ENCODE data around the gene SYCP3. TPM values are rescaled to one million over a fixed set of nuclear protein-coding genes. Genes with fewer than 3 reads are reported as not detected.

SYCP3 gene
- polyA plus RNA-seq (2014; cell fraction: cytosol; rRNA removed), result 0.20 TPM in 1 of 2 replicates, not detected in the other
- 0.59 and 0.65 TPM in 2 replicates for polyA plus RNA-seq (2014; cell fraction: nucleus; rRNA removed)

DNA sequence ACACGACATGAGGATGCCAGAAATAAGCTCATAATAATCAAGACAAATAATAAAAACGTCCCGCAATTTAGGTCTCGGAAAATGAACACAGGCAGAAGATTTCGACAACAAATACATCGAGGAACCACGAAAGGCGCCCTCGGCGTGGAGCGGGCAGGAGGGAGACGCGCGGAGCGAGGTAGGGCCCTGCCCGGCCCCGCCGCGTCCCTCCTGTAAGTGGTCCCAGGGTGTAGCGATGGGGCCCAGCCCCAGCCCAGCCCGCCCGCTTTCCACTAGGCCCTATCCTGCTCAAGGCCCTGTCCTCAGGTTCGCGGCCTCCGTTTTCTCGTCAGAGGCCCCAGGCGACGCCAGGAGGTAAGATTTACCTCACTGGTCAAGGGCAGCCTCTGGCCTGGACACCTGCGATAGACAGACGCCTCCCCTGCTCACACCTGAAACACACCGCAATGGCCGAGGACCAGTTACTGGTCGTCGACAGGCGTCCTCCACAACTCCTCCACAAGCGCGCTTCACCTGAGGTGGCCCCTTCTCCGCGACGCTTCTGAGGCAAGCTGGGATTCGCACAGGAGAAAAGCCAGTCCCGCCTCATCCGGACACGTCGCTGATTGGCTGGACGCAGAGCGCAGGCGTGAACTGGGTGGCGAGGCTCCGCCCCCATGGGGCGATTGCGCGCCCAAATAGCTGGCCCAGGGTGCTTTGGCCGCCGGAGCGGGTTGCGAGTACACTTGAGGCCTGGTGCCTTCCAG lies at the start of gene SYCP3:
Gene SYCP3 (minus strand): TSS at position 543 of the 746 bp plus-strand sequence. CDS start 1,527 bp downstream, outside the sequence.
- DNase-seq (ENCODE audit: low spot score), result no peak

DNA sequence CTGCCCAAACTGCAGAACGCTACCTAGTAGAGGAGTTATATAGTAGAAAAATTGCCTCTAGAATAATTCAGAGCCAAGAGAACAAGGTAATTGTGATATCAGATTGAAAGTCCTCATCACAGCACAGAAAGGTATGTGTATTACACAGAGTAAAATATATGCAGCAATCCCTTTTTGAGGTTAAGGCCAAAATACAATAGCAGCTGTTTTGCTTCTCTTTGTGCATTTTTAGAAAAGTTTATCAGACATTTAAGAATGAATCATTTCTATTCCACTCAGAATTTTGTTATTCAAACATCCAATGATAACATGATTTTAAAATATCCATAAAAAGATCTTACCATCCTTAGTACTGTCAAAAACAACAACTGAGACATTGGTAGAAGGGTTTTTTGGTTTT lies 46.4 kb upstream of the SYCP3 start:
- no peak for DNase-seq (ENCODE audit: low spot score)

DNA sequence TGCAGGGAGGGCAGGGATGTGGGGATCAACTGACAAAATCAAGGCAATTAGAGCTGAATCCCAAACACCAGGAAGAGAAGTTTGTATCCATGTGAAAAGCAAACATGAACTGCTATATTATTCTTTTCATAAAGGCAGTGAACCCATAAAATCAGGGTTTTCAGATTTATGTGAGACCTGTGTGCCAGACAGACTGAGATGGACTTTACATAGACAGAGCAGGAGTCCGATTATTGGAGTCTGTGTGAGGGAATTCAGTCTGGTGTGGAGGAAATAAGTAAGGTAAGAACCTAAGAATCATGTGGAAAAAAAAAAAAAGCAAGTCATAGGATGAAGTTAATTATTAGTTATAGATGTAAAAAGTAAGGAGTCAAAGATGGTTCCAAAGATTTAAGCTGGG lies 45.1 kb upstream of the SYCP3 start:
- DNase-seq (ENCODE audit: low spot score), result no peak

DNA sequence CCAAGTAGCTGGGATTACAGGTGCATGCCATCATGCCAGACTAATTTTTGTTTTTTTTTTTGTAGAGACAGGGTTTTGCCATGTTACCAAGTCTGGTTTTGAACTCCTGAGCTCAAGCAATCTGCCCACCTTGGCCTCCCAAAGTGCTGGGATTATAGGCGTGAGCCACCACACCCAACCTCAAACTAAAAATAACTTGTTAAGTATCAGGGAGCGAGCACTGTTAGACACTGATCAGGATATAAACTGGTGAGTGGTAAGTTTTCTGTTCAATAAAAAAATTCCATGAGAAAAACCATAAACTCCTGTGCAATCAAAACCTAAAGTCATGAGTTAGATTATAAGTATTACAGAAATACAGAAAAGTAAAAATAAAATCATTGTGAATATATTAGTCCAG lies 44.6 kb upstream of the SYCP3 start:
- DNase-seq (ENCODE audit: low spot score), result no peak

DNA sequence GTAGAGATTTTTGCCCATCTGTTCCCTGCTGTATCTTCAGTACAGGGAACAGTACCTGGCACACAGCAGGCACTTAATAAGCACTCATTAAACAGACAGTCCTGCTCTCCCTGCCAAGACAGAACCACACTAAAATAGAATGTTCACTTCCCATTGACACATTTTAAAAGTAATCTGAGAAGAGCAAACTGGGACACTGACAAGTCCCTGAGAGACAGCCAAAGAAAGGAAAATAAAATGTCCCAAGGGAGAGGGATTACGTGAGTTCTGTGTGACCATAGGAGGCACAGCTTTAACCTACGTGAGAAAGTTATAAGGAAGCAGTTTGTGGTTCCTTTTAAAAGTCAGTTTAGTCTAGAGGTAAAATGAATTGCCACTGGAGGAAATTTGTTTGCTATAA lies 43.9 kb upstream of the SYCP3 start:
- DNase-seq (ENCODE audit: low spot score), result no peak

DNA sequence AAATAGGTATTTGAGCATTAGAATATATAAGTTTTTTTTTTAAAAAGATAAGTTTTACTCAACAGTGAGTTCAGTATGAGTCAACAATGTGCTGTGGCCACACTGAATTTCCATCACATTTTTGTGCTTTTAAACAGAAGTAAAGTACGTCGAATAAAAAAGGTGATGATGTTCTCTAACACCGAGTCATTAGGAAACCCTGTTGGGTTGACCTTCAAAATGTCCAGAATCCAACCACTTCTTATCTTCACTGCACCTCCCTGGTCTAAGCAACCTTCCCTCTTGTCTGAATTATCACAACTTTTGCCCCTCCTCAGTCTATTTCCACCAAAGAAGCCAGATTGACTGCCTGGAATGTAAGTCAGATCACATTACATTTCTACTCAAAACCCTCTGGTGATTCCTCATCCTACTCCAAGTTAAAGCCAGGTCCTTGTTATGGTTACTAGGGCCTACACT lies 43.0 kb upstream of the SYCP3 start:
- DNase-seq (ENCODE audit: low spot score), result no peak

DNA sequence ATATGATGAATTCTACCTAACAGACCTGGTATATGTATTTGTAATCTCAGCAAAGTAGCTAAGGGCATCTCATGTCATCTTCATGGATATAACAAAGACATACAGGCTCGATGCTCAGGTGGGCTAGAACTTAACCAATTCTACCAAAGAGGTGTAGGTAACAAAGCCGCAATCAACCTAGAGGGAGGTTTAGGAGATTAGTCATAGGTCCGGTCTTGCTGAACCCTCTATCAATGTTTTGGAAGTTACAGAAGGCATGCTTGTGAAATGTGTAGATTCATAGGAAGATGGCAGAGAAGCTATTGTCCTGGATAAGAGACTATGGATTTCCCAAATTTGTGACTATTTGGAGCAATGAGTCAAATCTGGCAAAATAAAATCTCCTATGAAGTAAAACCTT lies 42.6 kb upstream of the SYCP3 start:
- no peak for DNase-seq (ENCODE audit: low spot score)

DNA sequence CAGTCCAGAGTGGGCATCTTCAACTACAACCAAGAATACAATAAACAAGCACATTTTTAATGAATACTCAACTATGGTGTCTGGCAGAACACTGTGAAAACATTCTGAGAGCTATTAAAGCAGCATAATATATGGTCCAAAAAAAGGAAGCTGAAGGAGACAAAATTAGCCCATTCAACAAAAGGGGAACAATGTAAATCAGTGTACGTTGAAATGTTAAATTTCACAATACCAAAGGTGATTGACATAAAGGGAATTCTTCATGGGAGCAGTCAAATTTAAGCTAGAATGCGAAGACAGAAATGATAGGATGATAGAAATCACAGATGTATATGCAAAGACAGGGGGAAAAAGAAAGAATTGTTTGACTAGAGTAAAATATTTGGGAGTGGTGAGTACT lies 41.3 kb upstream of the SYCP3 start:
- no peak for DNase-seq (ENCODE audit: low spot score)

DNA sequence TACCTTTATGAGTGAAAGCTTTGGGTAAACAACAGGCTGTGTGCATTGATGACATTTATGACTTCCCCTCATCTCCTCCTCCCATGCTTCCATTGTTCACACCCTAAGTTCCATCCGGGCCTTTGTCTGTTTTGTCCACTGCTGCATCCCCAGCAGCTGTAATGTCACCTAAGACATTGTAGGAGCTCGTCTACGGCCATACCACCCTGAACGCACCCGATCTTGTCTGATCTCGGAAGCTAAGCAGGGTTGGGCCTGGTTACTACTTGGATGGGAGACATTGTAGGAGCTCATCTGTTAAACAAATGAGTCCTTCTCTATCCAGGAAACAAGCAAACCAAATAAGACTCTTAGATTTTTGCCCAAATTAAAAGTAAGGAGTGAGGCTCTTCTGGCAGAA lies 40.4 kb upstream of the SYCP3 start:
- DNase-seq (ENCODE audit: low spot score), result no peak

DNA sequence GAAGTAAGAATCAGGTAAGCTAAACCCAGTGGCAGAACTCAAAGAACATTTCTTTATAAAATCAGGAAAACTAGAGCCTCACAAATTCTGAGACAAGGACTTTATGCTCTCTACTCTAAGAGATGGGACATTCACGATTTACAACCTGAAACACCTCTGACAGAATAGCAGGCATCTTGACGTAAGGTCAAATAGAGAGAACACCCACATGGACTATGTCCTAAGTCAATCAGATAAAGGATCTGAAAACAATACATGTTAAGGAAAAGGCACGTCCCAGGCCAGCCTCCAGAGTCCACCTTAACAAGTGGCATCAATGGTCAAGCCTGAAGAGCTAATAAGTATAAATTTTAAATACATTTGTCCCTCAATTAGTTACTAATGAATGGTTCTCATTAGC lies 39.9 kb upstream of the SYCP3 start:
- DNase-seq (ENCODE audit: low spot score), result no peak

DNA sequence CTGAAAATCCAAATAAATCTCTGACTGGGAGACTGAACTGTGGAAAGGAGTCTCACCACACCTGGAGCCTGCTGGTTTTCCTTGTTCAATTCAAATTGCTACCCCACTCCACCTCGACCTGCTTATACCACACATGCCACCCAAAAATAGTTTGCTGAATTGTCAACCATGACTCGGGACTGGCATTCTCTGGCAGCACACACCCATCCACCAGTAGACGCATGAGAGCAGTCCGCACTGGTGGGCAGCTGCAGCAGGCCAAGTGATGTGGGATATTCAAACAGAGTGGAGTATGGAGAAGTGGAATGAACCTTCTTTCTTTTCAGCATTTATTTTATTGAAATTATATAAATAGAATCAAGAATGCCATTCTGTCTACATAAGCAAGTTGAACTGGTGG lies 38.7 kb upstream of the SYCP3 start:
- no peak for DNase-seq (ENCODE audit: low spot score)

DNA sequence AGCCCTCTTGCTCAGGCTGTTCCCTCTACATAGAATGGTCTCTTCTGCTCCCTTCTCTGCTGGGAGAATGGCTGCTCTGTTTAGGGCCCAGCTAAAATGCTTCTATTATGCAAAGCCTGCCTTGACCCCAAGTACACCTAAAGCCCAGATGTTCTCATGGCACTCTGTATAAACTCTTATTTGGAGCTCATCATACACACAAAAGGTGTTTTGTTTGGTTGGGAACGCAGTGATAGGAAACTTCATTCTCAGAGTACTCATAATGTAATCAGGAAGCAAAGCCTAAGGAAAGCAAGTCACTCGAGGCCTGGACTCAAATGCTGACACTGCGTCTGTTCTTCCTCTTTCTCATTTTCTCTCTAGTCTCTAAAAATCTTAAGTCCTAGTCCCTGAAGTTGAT lies 38.2 kb upstream of the SYCP3 start:
- no peak for DNase-seq (ENCODE audit: low spot score)

DNA sequence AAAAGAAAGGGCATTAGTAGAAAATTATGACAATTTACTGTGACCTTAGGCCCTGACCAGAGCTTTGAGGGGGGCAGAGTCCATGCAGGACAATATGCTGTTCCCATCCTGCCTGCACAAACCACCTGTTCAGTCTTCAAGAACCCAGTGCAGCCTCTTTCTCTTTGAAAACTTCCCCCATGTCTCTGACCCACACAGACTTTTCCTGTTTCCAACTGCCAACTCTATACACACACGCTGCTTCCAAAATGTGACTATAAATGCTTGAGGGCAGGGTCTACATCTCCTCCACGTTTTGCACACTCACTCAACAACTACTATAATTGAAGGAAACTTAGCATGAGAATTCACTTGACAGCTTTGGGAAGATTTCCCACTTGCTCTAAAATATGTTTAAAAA lies 36.6 kb upstream of the SYCP3 start:
- no peak for DNase-seq (ENCODE audit: low spot score)

DNA sequence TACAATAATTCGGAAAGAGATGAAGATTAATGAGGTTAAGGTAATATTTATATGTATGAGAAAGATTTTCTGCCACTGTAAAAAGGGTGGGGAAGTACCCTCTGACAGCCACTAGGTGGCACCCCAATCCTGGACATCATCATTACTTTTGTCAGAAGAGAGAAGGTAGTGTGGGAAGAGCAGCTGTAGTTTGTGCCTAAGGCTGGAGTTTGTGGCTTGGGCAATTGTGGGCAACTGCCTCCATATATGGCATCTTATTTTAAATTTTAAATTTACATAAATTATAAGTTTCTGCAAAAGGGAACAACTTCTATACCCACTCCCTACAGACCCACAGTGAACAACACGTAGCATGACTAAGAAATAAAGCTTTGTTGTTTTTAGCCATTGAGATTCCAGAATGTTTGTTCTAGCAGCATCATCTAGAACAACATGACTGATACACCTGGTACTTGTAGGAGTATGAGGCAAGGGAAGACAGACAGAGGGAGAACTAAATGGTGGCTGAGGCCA lies 34.4 kb upstream of the SYCP3 start:
- DNase-seq (ENCODE audit: low spot score), result peak; percentile 52

DNA sequence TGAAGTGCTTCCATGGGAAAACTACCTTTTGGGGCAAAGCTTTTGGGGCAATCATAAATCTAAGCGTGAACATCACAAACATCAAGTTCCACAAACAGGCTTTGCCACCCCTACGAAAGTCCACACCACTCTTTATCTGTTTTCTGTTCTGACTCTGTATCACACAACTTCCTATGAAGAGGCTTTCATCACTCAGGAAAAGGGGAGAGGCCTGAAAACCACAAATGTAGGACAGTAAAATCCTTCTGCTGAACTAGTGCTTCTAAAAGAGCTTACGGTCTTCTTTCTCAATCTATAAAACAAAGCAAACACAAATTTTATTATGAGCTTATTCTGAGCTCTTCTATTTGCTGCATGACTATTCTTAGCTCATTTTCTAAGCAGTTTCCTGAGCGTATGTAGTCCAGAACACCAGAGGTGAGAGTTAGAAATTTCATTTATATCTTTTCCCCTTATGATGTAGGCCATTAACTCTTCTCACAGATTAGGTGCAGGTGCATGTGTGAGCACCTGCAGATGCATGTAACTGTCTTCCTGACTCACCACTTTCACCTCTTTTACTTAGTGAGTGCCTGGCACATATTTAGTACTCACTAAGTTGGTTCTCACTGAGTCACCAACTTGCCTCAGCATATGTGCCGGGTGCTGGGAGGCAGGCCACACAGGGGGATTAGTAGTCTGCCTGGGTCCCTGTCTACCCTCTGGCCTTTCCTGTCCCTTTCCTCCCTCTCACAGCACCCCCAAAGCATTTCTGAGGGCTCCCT lies 32.9 kb upstream of the SYCP3 start:
- no peak for DNase-seq (ENCODE audit: low spot score)

DNA sequence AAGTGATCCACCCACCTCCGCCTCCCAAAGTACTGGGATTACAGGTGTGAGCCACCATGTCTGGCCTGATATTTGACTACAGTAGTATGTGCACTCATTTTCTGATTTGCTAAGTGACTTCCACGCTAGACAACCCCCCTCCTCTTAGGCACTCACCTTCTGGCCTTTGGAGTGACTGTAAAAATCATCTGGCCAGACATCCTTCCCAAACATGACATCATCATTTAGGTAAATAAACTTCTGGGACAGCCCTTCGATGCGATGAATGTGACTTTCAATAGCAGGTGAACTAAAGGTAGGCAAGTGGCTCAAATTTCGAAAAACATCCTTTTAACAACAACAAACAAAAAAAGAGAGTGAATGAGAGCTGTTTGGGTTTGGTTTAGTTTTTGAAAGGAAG lies 30.6 kb upstream of the SYCP3 start:
- DNase-seq (ENCODE audit: low spot score), result no peak

DNA sequence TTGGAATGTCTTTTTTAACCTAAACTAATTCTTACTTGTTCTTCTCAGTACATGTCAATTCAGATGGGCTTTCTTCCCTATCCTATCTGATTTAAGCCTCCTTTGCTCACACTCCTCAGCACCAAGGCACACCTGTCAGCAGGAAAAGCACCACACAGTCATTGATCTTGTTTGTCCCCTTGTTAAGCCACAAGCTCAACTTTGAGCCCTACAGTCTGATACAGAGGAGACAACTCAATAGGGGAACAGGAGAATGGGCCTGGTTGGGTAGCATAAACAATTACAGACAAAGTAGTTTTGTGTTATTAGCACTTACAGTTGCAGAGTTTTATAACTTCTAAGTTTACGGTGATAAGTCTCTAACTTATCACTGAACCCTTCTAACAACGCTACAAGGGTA lies 29.5 kb upstream of the SYCP3 start:
- no peak for DNase-seq (ENCODE audit: low spot score)

DNA sequence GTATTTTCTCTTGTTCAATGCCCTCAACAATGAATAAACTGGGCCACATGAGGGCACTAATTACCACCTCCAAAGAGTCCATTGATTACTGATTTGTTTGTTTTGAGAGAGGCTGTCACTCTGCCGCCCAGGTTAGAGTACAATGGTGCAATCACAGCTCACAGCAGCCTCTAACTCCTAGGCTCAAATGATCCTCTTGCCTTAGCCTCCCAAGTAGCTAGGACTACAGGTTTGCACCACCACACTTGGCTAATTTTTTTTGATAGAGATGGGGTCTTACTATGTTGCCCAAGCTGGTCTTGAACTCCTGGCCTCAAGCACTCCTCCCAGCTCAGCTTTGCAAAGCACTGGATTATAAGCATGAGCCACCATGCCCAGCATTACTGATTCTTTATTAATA lies 28.3 kb upstream of the SYCP3 start:
- DNase-seq (ENCODE audit: low spot score), result no peak

DNA sequence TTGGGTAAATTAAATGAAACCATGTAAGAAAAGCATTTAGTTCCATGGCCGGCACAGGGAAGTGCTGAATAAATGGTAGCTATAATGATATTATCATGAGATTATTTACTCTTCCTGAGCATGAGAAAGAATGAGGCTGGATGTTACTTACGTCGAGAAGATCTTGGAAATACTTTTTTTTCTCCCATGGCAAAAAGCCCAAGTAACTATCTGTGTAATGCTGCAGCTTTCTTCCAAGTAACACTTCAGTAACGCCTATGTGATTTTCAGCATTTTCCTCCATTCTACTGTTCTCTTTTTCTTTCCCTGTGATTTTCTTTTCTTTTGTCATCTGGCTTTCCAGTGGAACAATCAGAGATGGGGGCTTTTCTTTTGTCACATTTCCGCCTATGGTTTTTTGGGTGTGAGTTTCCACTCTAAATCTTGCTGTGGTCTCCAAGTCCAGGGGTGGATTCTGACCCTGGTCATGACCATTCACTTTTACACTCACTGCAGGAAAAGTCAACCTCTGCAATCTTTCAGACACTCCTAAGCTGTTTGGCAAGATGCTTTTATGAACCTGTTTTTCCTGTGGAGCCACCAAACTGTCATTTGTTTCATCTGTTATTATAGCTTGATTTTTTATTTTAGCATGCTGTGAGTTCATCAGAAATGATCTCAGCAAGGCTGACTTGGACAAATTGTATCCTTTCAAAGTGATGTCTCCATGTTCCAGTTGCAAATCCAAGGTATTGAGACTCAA lies 25.0 kb upstream of the SYCP3 start:
- DNase-seq (ENCODE audit: low spot score), result no peak

DNA sequence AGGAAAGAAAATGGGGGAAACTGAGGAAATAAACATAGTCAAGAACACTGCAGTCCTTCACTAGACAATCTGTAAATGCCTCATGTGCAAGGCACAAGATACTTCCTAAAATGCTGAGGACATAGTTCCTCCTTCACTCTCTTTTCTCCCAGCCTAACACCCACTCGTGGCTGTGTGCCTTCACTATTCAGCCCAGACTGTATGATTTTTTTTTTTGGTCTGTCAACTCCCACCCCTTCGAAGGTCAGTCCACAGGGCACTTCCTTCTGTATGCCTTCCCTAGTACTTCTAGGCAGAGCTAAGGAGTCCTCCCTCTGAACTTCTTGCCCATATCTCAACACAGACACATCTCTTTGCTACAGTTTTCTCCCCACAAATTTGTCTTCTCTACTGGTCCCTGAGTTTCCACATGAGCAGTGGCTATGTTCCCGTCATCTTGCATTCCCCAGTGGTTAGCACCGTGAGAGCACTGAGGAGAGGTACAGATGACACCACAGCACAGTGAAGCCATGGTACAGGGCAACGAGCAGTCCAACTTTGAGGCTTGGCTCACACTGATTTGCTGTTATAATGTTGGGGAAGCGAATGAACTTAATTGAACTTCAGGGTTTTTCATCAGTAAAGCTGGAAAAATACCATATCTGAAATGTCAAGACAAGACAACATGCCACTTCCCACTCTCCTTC lies 24.1 kb upstream of the SYCP3 start:
- DNase-seq (ENCODE audit: low spot score), result no peak

DNA sequence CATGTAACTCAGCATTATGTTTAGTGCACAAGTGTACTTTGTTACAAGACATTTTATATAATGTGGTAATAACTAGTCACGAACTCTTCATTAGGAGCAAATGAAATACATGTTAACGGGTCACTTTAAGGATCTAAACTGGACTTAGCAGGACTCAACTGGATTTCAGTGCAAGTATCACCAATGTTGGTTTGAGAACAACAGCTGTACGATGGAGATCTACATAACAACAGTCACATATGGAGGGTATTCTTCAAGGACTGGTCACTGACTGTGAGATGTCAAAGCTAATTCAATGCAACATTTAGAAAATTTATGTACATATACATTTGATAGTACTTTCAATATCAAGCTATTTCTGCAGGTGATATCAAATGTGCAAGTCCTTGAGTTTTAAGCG lies 22.5 kb upstream of the SYCP3 start:
- DNase-seq (ENCODE audit: low spot score), result no peak

Measured in SK-N-DZ (cell line).